22Rv1 (cell line): ENCODE data around the gene NTN4.

Source experiments
- H3K27ac ChIP-seq: fragments of 450-650 bp; 2 replicates; pipeline ENCODE4 v1.5.1; 2017
- CTCF ChIP-seq: fragments of 450-650 bp; IDR thresholded peaks from 2 replicates; pipeline ENCODE4 v1.5.1; 2017; ENCODE audit warnings: mild to moderate bottlenecking
- ZFX ChIP-seq: fragments of 450-650 bp; IDR thresholded peaks from 2 replicates; pipeline ENCODE4 v1.6.1; 2017; ENCODE audit warnings: antibody characterized with exemption, borderline replicate concordance

The NTN4 gene

GRCh38 chr12:95718772-95719171 lies 71.8 kb downstream of the NTN4 start:
- no peak for TF ChIP-seq CTCF
- no peak for TF ChIP-seq ZFX

GRCh38 chr12:95718006-95718431 lies 72.5 kb downstream of the NTN4 start:
- no peak for TF ChIP-seq CTCF
- no peak for TF ChIP-seq ZFX
- no peak overlapping the region for H3K27ac ChIP-seq

More at GRCh38 chr12:95718772-95719171, 71.8 kb downstream of the NTN4 start:
- no peak overlapping the region for H3K27ac ChIP-seq

GRCh38 chr12:95717316-95717928 lies 73.1 kb downstream of the NTN4 start:
- no peak for TF ChIP-seq CTCF
- TF ChIP-seq ZFX = no peak
- no peak overlapping the region for H3K27ac ChIP-seq

GRCh38 chr12:95715177-95715576 lies 75.4 kb downstream of the NTN4 start:
- no peak for TF ChIP-seq CTCF
- no peak for TF ChIP-seq ZFX

GRCh38 chr12:95712269-95712668 lies 78.3 kb downstream of the NTN4 start:
- no peak overlapping the region for H3K27ac ChIP-seq
- no peak for TF ChIP-seq CTCF

More at GRCh38 chr12:95715177-95715576, 75.4 kb downstream of the NTN4 start:
- H3K27ac ChIP-seq = no peak overlapping the region

- no peak for TF ChIP-seq ZFX
- no peak for TF ChIP-seq CTCF
These were observed 80.2 kb downstream of the NTN4 start for GRCh38 chr12:95710386-95710785.

GRCh38 chr12:95709152-95709551 lies 81.4 kb downstream of the NTN4 start:
- TF ChIP-seq CTCF (no peak), ZFX (no peak)
- no peak overlapping the region for H3K27ac ChIP-seq

More at GRCh38 chr12:95710386-95710785, 80.2 kb downstream of the NTN4 start:
- no peak overlapping the region for H3K27ac ChIP-seq
